Activated effector memory CD4-positive, alpha-beta T cell treated with Interleukin-2 at 50 U/mL for 16 hours (primary cell): ENCODE measurements around the gene CDK15.
"Not testable (repeated sequence)": the region's sequence is repeated elsewhere in the genome, so short reads cannot be mapped to it uniquely, and the experiment has no call there.

Experiments
- DNase-seq: peaks from one replicate; pipeline ENCODE4 v3.0.0-alpha.2; 2020

Gene CDK15

DNA sequence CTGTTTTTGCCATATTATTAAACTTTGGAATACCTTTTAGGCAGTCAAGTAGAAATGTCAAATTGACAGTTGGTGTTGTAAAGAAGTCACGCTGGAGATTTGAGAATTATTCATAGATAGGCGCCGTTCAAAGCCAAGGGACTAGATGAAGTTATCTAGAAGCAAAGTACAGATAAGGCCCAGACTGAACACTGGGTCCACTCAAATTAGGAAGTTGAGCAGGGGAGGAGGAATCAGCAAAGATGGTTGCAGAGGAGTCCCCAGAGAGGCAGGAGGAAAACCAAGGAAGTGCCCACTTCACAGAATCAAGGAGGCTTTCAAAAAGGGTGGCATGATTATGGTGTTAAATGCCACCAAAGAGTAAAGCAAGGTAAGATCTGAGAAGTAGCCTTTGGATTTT lies 16.0 kb upstream of the CDK15 start:
- DNase-seq: no peak

DNA sequence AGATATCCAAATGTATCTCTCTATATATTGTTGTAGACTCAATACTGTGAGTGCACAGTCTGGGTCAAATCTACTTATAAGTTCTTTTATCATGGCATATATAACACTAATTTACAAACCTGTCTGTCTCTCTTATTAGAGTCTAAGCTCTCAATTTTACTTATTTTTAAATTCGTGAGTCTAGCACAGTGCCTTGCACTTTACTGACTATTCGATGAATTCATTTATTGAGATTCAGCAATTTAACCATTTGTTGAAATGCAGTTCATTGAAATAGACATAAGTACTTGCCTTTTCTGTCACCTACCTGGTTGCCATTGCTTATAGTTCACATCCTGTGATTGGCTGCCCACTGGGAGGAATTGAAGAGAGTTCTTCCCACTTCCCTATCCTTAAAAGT lies 15.3 kb upstream of the CDK15 start:
- DNase-seq: no peak

DNA sequence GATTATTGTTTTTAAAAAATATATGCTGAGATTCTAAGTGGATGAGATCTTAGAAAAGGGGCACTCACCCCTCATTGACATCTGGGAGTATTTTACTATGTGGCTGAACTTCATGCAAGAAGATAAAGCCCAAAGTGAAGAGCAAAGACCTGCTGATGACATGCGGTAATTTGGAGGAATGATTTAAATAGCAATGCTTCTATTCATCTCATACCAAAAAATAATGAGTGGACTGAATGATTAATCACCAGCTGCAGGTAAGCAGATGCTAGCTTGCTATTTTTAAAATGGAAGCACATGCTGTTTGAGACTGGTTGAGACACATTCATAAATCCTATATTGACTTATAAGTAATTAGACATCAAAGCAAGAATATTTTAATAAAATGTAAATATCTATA lies 12.7 kb upstream of the CDK15 start:
- no peak for DNase-seq

DNA sequence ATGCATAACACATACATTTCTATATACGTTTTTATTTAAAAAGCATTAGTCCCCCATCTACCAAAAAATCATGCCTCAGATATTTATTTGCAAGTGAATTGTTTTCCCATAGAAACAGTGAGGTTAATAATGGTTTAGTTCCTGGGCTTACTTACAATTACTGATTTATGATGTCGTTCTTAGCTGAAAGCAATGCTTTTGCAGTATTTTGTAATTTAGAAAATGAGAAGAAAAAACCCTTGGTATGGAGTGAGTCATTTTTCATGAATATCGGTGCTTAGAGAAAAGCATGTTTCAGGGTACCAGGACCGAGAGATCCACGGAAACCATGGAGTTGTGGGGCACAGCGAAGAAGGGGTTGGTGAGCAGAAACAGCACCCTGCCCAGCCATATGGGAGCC lies 12.0 kb upstream of the CDK15 start:
- DNase-seq: no peak

DNA sequence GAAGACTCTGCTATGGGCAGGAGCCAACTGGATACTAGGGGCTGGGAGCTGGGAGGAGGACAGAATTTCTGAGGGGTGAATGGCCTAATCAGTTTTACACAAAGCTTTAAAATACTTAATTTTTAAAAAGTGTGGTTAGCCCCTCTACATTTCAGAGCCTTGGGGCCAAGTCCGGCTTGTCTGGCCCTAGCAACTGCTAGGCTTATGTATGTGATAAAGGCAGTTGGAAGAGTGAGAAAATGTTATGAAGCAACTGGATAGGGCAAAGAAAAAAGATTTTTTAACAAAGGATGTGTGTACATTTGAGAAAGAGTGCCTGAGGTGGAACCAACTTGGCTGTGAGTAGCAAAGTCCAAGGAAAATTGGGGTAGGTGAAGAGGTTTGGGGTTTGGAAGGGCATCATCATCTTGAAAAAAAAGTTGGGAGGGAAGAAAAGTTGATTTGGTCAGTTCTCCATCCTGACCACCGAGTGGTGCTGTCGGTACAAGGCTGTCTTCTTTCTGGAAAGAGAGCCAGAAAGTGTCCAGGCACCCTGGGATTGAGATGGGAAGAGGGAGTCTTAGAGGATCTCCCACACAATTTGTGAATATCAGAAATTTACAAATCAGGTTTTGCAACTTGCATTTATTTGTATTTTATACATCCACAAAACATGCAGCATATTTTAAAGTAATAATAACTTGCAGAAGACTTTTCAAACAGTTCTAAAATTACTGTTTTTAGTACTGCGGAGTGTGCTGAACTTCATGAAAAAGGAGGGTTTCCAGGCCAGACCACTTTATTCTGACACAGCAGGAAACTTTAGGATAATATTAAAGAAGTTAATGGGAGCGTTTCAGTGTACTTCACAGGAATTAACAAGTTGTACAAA lies 10.5 kb upstream of the CDK15 start:
- DNase-seq: no peak

DNA sequence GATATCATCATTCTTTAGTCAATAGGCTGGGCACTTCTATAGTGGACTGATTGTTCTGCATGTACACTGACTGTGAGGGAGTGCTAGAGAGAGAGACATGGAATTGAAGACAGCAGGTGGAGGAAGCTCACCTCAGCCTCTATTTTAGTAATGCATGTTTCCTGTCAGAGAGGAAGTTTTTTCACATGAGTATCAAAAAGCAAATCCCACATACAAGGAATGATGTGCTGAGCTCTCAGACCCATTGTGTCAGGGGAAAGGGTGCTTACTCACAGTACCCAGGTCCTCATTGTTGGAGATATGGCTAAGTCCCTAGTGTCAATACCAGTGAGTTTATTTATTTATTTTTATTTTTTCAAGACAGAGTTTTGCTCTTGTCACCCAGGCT lies 9.9 kb upstream of the CDK15 start:
- no peak for DNase-seq

DNA sequence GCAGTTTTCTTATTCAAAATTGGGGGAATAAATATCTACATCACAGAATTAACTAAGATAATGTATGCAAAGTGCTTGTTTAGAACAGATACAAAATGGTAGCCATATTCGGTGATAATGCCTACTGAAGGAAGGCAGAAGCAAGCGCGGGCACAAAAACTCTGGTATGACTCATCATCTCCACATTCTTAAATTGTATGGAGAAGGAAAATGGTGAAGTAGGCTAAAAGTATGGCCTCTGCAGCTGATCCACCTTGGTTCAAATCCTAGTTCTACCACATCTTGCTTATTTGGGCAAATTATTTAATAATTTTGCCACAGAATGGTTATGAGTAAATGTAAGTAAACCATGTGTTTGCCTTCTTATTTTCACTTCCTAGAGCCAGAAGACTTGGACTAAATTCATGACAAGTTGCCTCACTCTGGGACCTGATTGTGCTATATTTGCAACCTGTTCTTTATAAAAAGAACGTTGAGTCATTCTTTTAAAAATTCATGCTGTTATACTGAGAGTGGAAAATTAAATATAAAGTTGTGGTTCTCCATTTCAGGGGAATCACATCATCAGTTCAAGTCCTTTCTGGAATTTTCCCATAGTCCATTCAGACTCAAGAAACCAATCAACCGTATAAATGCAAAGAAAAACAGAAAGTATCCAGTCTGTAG lies 9.0 kb upstream of the CDK15 start:
- DNase-seq: no peak

DNA sequence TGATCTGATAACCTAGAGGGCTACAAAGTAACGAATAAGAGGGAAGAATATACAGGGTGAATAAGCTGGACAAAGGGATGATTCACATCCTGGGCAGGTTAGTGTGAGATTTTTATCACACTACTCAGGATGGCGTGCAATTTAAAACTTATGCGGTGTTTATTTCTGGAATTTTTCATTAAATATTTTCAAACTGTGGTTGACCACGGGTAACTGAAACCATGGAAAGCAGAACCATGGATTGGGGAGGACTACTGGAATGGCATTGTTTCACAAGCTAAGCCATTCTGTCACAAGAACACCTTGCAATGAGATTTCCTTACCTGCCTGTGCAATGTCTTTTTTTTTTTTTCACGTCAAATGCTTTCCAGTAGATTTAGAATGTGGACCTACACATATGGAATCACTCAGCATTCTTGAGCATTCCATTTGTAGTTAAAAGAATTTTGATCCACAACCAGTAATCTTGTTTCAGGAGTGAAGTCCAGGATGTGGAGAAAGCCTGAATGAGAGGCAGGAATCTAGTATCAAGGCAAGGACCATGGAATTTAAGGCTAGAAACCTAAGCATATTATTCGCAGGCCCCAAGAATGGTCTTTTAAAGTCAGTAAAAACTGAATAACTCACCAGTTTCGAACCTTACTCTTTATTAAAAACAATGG lies 8.0 kb upstream of the CDK15 start:
- DNase-seq: no peak

DNA sequence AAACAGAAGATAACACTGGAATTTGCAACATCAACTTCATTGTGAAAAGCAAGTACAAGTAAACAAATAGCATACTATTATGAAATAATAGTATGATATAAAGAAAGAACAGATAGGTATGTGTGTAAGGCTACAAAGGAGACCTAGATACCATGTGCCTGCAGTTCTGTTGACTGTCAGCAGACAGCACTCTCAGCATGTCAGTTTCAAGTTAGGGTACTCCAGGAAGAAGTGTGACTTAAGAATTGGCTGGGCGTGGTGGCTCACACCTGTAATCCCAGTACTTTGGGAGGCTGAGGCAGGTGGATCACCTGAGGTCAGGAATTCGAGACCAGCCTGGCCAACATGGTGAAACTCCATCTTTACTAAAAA lies 7.4 kb upstream of the CDK15 start:
- not testable (repeated sequence) for DNase-seq

DNA sequence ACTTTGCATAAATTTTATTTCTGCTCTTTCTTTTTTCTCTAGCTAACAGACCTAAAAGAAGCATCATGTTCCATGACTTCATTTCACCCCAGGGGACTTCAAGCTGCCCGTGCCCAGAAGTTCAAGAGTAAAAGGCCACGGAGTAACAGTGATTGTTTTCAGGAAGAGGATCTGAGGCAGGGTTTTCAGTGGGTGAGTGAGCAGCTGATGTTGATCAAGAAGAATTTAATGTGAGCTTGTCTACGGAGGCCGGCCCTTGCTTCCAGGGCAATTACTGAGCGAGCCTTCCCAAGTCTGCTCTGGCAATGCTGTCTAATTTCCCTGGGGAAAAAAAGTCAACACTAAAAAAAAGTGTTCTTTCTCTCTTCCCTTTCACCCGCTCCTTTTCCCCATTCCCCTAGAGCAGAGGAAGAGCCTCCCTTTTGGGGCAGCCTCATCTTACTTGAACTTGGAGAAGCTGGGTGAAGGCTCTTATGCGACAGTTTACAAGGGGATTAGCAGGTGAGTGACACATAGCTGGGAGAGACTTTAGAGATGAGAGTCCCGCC lies 1.2 kb downstream of the CDK15 start:
- no peak for DNase-seq

DNA sequence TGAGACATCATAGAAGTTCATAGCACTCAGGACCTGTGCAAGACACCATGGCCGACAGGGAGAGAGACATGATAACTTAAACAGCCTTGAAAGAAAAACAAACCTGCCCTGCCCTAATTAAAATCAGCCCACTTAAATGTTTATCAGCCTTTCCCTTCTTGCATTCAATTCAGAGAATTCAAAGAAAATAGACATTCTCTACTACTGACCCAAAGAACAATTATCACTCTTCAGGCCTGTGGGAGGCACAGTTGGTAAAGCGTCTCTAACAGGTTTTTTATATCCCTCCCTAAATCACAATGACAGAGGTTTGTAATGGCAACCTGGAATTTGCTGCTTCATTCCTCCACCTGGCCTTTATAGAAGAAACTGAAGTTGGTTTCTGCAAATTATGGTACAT lies 1.7 kb downstream of the CDK15 start:
- DNase-seq: no peak

DNA sequence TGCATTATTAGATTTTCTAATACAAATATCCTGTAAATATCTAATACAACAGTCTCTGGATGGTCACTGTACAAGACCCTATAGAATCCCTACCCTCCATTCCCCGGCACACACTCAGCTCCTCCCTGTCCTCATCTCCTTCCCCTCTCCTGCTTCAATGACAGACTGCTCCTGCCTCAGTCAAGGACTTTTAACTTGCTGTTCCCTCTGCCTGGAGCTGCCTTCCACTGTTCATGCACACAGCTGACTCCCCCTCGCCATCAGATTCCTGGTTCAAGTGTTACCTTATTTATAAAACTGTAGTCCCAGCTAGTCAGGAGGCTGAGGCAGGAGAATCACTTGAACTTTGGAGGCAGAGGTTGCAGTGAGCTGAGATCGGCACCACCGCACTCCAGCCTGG lies 3.3 kb downstream of the CDK15 start:
- no peak for DNase-seq

DNA sequence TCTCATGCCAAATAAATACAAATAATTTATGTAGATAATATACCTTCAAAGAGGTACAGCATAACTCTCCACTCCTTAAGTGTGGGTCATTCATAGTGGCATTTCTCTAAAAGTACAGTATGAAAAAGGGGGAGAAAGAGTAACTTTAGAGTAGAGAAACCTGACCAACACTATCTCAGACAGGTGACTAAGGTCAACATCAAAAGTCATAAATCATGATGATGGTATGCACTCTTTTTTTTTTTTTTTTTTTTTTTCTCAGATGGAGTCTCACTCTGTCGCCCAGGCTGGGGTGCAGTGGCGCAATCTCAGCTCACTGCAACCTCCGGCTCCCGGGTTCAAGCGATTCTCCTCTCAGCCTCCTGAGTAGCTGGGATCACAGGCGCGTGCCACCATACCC lies 4.3 kb downstream of the CDK15 start:
- DNase-seq: not testable (repeated sequence)

DNA sequence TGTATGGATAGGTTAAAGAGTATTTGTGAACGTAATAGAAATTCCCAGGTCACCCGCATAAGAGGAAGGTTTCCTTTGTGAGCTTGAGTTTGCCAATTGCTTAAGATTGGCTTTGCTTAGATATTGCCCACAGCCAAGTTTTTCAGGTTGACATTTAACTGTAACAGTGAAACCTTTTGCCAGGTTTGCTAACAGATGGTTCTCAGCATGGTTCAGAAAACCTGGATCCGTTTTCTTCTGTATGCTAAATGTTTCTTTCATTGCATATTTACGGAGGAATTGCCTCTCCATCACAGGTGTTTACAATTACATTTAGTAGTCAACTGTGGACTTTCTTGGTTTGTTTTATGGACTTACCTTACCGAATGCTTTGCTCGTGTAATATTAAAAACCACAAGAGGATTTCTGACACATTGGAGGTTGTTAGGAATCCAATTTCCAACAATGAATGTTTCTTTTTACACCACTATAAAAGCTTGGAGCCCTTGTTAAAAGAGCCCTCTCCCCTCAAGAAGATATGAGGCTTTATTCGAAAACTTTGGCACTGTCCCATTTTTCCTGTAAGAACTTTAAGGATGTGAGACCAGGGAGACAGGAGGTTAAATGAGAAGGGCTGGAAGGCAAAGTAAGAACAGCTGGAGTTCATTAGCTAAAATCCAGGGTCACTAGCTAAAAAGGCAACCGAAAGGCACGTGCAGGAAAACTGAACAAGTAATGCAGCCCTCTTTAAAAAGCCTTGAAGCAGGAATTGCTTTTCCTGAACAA lies 7.8 kb downstream of the CDK15 start:
- no peak for DNase-seq

DNA sequence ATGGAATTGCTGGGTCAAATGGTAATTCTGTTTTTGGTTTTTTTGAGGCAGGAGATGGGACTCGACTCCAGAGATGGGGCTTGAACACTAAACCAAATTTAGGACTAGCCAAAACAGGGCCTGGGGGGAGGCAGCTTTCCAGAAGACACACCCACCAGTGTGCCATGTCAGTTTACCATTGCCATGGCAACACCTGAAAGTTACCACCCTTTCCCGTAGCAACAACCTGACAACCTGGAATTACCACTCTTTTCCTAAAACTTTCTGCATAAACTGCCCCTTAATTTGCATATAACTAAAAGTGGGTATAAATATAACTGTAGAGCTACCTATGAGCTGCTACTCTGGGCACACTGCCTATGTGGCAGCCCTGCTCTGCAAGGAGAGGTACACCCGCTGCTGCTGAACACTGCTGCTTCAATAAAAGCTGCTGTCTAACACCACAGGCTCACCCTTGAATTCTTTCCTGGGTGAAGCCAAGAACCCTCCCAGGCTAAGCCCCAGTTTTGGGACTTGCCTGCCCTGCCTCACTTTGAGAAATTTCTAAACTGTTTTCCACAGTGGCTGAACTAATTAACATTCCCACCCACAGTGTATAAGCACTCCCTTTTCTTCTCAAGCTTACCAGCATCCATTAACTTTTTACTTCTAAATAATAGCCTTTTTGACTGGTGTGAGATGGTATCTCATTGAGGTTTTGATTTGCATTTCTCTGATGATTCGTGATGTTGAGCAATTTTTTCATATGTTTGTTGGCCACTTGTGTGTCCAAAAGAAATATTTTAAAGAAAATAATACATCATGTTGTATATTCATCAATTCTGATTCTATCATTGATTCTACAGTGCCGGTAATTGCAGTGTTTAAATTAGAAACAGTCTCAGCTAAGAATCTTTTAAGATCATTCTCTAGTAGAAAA lies 10.6 kb downstream of the CDK15 start:
- no peak for DNase-seq

DNA sequence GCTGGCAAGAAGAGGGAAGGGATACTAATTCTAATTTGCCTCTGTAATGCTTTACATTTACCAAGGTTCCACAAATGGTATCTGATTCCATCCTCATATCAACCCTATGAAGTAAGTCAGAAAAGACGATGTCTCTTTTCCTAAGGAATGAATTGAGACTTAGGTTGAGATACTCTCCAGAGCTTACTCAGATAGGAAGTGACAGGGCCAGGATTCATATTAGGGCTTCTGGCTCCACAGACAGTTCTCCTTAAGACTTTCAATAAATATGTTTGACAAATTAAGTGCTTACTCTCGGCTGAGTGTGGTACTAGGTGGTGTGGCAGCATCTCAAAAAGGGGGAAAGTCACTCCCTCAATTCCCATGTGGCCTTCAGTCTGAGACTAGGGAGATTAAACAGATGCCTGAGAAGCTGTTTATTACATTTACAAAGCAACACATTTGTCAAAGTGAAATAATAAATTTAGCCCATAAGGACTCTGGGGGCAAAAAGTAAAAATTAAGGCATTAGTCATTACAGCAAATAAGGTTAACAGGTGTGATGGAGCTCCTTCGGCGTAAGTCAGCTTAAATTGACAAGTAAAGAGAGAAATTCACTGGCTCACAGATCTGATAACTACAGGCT lies 14.2 kb downstream of the CDK15 start:
- no peak for DNase-seq

DNA sequence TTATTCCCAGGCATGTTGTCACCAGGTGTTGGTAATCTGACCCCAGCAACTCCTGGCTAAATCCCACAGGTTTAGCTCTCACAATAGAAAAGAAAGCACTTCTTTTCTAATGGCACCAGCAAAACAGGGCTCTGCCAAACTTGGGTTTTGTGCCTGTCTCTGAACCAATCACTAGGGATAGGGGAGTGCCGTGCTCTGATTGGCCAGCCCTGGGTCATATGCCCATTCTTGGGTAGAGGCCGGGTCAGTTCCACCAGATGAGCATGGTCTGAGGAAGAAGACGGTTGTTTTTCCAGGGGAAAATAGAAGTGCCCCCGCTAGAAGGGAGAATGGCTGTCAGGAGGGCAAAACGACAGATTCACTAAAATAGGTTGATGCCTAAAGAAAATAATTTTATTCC lies 14.7 kb downstream of the CDK15 start:
- no peak for DNase-seq

DNA sequence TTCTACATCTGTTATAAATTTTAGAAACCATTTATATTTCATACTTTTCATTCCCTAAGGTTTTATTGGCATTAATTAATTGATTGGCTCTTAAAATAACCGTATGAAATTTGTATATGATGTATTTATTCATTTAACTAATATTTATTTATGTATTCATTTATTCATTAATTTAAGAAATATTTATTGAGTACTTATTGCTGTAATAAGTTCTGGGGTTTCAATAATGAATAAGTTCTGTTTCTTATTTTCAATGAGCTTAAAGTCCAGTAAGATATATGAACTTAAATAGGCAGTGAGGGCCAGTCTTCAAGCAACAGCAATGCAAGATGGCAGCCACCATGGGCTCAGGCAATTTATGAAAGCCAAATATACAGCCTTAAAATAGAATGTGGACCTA lies 17.9 kb downstream of the CDK15 start:
- no peak for DNase-seq

DNA sequence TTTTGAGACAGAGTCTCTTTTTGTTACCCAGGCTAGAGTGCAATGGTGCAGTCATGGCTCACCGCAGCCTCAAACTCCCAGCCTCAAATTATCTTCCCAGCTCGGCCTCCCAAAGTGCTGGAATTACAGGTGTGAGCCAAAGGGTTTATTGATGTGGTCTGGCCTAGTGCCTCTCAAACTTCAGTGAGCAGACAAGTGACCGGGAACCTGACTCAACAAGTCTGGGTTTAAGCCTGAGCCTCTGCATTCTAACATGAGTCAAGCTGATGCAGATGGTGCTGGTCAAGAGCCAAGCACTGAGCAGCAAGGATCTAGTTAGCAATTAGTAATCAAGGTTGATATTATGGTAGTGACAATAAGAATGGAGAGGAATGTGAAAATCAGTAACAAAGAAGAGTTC lies 21.3 kb downstream of the CDK15 start:
- no peak for DNase-seq

DNA sequence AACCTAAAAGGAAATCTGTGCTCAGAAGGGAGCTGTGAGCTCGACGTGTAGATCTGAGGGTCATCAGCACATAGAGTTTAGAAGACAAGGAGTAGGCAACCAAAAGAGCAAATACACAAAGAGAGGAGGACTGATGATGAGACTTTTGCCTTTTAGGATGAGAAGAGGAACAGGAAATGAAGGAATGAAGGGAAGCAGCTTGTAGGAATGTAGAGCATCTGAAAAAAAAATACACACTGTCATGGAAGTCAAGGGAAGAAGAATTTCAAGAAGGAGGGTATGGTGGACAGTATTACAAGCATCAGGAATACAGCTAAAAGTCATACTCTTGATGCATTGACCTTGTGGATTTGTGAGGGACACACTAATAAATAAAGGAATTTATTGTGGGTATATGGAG lies 21.9 kb downstream of the CDK15 start:
- DNase-seq: no peak

DNA sequence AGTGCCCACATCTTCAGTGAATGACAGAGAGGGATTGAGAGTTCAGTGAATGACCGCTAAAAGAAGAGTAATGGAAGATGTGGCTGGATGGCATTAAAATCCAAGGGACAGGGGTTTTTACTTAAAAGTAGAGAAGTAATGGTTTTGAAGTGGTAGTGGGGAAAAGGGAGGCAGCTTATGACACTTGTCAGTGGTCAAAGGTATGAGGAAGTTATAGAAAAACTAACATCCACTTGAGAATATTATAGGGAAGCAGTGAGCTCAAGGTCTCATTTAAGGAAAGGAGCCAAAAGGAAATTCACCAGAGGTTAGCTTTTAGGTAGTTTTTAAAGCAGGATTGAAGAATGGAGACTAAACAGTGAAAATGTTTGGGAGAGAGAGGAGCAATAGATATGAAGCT lies 24.3 kb downstream of the CDK15 start:
- no peak for DNase-seq

DNA sequence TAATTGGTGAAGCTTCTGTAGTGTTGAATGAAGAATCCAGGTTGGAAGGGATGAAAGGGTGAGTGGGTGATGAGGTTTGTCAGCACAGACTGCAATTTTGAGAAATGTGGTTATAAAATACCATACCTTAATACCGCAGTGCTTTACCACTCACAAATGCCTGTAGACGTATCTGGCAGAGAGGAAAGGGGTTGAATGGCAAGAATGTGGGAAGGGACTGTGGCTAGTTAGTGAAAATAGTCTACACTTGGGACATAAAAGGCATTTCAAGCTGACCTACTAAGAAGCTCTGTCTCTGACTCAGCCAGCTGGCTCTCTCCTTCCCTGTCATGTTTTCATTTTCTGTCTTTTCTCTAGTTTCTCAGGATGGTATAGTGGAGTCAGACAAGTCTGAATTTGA lies 25.1 kb downstream of the CDK15 start:
- no peak for DNase-seq
